SK-N-MC (cell line): Measurements from ENCODE around the gene GAPDHS.

Experiments used
- EZH2 ChIP-seq: fragments of 200-600 bp; sonication (generic); IDR thresholded peaks from one replicate; pipeline ENCODE4 v1.6.1; 2017; ENCODE audit warnings: antibody characterized with exemption
- FOXP2 ChIP-seq: optimal IDR thresholded peaks from 2 replicates; pipeline ENCODE3; 2011; ENCODE audit warnings: mild to moderate bottlenecking, moderate library complexity; ENCODE audit not compliant: insufficient read depth; ENCODE audit errors: extremely low read length, control extremely low read depth
- POLR2AphosphoS5 ChIP-seq: IDR thresholded peaks from 2 replicates; pipeline ENCODE4 v1.6.1; 2012; ENCODE audit warnings: mild to moderate bottlenecking, low read depth, low read length, borderline replicate concordance

DNA sequence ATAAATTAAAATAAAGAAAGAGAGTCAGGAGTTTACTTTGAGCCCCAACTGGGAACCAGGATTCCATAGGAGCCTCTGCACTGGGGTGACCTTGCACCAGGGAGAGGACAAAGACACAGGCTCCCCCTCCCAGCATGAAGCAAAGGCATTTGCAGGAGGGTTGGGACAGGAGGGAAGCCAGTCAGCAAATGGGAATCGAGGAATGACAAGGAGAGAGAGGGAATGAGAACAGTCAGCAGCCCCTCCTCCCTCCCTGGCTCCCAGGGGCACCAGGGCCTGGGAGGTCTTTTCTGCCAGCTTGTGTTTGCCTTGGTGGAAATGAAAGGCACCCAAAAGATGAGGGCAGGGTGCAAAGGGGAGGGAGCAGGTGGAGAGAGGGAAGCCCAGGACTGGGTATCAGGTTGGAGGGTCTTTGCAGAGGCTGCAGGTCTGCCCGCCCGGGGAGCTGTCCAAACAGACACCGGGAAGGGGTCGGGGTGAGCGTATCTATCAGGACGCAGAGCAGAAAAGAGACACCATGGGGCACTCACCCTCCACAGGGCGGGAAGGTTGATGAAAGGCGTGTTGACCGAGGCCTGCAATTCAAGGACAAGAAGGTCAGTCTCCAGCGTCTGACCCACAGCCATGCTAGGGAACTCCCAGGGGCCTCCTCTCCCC is 8.9 kb upstream of the GAPDHS start:
- TF ChIP-seq EZH2 (no peak), POLR2AphosphoS5 (no peak), FOXP2 (no peak)
